NCI-H2227 (cell line): ENCODE results near the gene WDR27.

Experiments
- DNase-seq: peaks from one replicate; lab custom pipeline; 2025; ENCODE audit not compliant: unreplicated experiment; lab: John Stamatoyannopoulos, UW

The WDR27 gene

GRCh38 chr6:169411722-169412121 lies 290.1 kb downstream of the WDR27 start:
- DNase-seq = no peak

- DNase-seq = no peak
Measured at GRCh38 chr6:169411296-169411695, 290.5 kb downstream of the WDR27 start.

DNA sequence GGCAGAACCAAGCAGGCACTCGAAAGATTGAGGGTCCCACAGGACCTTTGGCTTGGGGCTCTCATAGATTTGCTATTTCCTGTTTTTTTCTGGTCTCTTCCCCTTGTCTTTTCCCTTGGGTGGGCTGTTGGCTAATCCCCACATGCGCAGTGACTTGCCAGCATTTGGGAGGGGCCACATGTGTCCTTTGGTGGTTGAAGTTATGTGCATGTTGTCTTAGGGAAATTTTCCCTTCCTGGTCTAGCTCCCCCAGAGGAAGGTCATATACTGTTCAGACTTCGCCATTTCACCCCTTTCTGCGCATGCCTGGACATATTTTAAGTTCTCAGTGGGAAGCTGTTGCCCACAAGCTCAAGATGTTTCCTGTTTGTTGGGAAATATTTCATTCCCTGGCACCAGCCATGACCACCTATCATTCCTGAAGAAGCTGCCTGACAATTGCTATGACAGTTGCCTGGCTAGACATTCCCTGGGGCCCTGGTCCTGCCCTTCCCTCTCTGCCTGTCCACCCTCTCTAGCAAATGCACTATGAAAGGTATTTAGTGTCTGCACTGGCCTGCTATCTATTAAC lies 292.0 kb downstream of the WDR27 start:
- no peak for DNase-seq

- DNase-seq = no peak
Measured at GRCh38 chr6:169407325-169407724, 294.5 kb downstream of the WDR27 start.
